CD4-positive, alpha-beta T cell (primary cell): ENCODE results near the gene LSR. TPM values are rescaled to one million over a fixed set of nuclear protein-coding genes. Genes with fewer than 3 reads are reported as not detected.
A peak's percentile ranks its signal among the peaks of the same experiment; 100 is the strongest.

ENCODE experiments used
- ATAC-seq: fragments of 200-7000 bp; cut with Tn5 transposase; one replicate; pipeline ENCODE4 v1.10.0; 2022; ENCODE audit warnings: mild to moderate bottlenecking; ENCODE audit not compliant: poor library complexity
- CTCF ChIA-PET: fragments of 350-600 bp; sonication (Branson Sonifier 250); formaldehyde crosslinking; loops from one replicate; lab custom pipeline; 2021; ENCODE audit warnings: antibody characterized with exemption, inconsistent platforms; lab: Charles Lee
- POLR2A ChIA-PET: fragments of 350-600 bp; sonication (Branson Sonifier 250); formaldehyde crosslinking; loops from one replicate; lab custom pipeline; 2021; ENCODE audit warnings: antibody characterized with exemption, inconsistent platforms; lab: Charles Lee
- DNase-seq, 14 experiments: peaks; one replicate each; pipeline ENCODE4 v3.0.0-alpha.2; 2013 to 2020; ENCODE audit warnings: mixed read lengths in 2 of 14
- H3K27ac ChIP-seq, 2 donors: one replicate each; pipeline versions ENCODE4 v1.5.1 to v1.7.0; 2013; ENCODE audit warnings: low read length in 2 of 2, low read depth in 1 of 2, mild to moderate bottlenecking in 1 of 2
- H3K27me3 ChIP-seq, 2 experiments: 1 replicate in 1 of 2; 2 replicates in 1 of 2; pipeline versions ENCODE4 v1.6.1 to v1.7.0; 2013; ENCODE audit warnings: low read length in 2 of 2, control low read depth in 1 of 2, mild to moderate bottlenecking in 1 of 2, moderate library complexity in 1 of 2; ENCODE audit not compliant: insufficient read depth in 2 of 2, control insufficient read depth in 1 of 2
- H3K36me3 ChIP-seq: one replicate; pipeline ENCODE4 v1.6.1; 2013; ENCODE audit warnings: low read length, control low read depth; ENCODE audit not compliant: insufficient read depth
- H3K4me1 ChIP-seq: one replicate; pipeline ENCODE4 v1.6.1; 2013; ENCODE audit warnings: low read length, control low read depth; ENCODE audit not compliant: insufficient read depth
- H3K4me3 ChIP-seq: one replicate; pipeline ENCODE4 v1.5.1; 2013; ENCODE audit warnings: mild to moderate bottlenecking, low read length, moderate library complexity
- H3K9me3 ChIP-seq, 2 experiments: 1 replicate in 1 of 2; 2 replicates in 1 of 2; pipeline versions ENCODE4 v1.6.1 to v1.7.0; 2013; ENCODE audit warnings: low read length in 2 of 2, mild to moderate bottlenecking in 2 of 2, control low read depth in 1 of 2, moderate library complexity in 1 of 2; ENCODE audit not compliant: control insufficient read depth in 1 of 2, insufficient read depth in 1 of 2
- H3K27ac Mint-ChIP-seq: one replicate; pipeline ENCODE4 v1.8.0; 2020; ENCODE audit warnings: mixed read lengths
- H3K27me3 Mint-ChIP-seq: one replicate; pipeline ENCODE4 v1.8.0; 2021; ENCODE audit warnings: mixed read lengths
- H3K36me3 Mint-ChIP-seq: one replicate; pipeline ENCODE4 v1.8.0; 2021; ENCODE audit warnings: low read depth, mixed read lengths
- H3K4me1 Mint-ChIP-seq: one replicate; pipeline ENCODE4 v1.8.0; 2021; ENCODE audit warnings: low read depth, mixed read lengths
- H3K4me3 Mint-ChIP-seq: one replicate; pipeline ENCODE4 v1.8.0; 2020; ENCODE audit warnings: mild to moderate bottlenecking, mixed read lengths
- H3K9me3 Mint-ChIP-seq: one replicate; pipeline ENCODE4 v1.8.0; 2020; ENCODE audit warnings: mixed read lengths
- CTCF ChIP-seq: fragments of 200-600 bp; IDR thresholded peaks from one replicate; pipeline ENCODE4 v1.8.0; 2022; ENCODE audit warnings: antibody characterized with exemption, mild to moderate bottlenecking
- intact Hi-C, 2 experiments: fragments of 100-400 bp; cut with DNase I in 1 of 2; cut with micrococcal nuclease in 1 of 2; formaldehyde crosslinking; loops; one replicate each; pipeline versions ENCODE4 v1.15.1 to v1.9.0; 2023 to 2025; cut with DNase I, micrococcal nuclease
- total RNA-seq, 174 experiments: library from RNA in 2 of 174; stranded (reverse) in 2 of 174; gene quantifications; one replicate each; pipeline ENCODE4 v1.2.3 and lab custom pipeline; 2021 to 2026

Gene LSR
- total RNA-seq, 2 experiments from 2014 or later: 45.0 to 47.9 TPM

GRCh38 chr19:35260694-35261304 is 12.0 kb downstream of the LSR start:
- no peak overlapping the region for H3K27ac ChIP-seq

GRCh38 chr19:35261356-35262100 is 12.7 kb downstream of the LSR start:
- Mint-ChIP-seq H3K4me3 (no peak overlapping the region), H3K4me1 (peaks cover 34% of the 10 kb centered on the region), H3K27me3 (no peaks in the 10 kb centered on the region), H3K36me3 (peaks cover 21% of the 10 kb centered on the region), H3K27ac (peak overlapping the region; percentile 27), H3K9me3 (no peaks in the 10 kb centered on the region)
- TF ChIP-seq CTCF: no peak
- Histone ChIP-seq H3K27me3 (no peaks in the 10 kb centered on the region), H3K4me1 (peaks cover 37% of the 10 kb centered on the region), H3K4me3 (no peak overlapping the region), H3K27ac (no peak overlapping the region), H3K36me3 (peaks cover 12% of the 10 kb centered on the region), H3K9me3 (no peaks in the 10 kb centered on the region)
- intact Hi-C loops: loop anchor here (10.0 kb wide), 2 partner anchors 47 to 453 kb away; partner anchors contain the start of gene KMT2B (in 1 of the 2)
- ChIA-PET CTCF (no interaction called here), POLR2A (interaction anchor here (1.0 to 1.1 kb wide), 2 partner anchors 49 to 50 kb away, joined by 3 read pairs; no protein-coding TSS in a partner anchor)
- ATAC-seq (no peak), DNase-seq (peak in 1 of 14 experiments; percentile 31)

More at GRCh38 chr19:35260694-35261304, 12.0 kb downstream of the LSR start:
- Histone ChIP-seq H3K9me3 (no peaks in the 10 kb centered on the region), H3K27me3 (no peaks in the 10 kb centered on the region), H3K4me3 (no peak overlapping the region), H3K36me3 (peaks cover 8% of the 10 kb centered on the region), H3K4me1 (peaks cover 30% of the 10 kb centered on the region)
- Mint-ChIP-seq H3K4me1 (peaks cover 29% of the 10 kb centered on the region), H3K9me3 (no peaks in the 10 kb centered on the region), H3K27me3 (no peaks in the 10 kb centered on the region), H3K36me3 (peaks cover 14% of the 10 kb centered on the region), H3K4me3 (no peak overlapping the region), H3K27ac (peak overlapping the region; percentile 27)
- CTCF ChIA-PET: interaction anchor here (1.4 kb wide), 1 partner anchor 107 kb away, joined by 4 read pairs; the partner anchor contains the start of gene FXYD5
- POLR2A ChIA-PET: interaction anchor here (1.0 to 1.1 kb wide), 2 partner anchors 49 to 50 kb away, joined by 3 read pairs; no protein-coding TSS in a partner anchor
- no peak for TF ChIP-seq CTCF
- ATAC-seq: no peak
- intact Hi-C loops: loop anchor here (10.0 kb wide), 2 partner anchors 46 to 454 kb away; partner anchors contain the start of gene KMT2B (in 1 of the 2)
- peak in 1 of 14 experiments; percentile 32 for DNase-seq

DNA sequence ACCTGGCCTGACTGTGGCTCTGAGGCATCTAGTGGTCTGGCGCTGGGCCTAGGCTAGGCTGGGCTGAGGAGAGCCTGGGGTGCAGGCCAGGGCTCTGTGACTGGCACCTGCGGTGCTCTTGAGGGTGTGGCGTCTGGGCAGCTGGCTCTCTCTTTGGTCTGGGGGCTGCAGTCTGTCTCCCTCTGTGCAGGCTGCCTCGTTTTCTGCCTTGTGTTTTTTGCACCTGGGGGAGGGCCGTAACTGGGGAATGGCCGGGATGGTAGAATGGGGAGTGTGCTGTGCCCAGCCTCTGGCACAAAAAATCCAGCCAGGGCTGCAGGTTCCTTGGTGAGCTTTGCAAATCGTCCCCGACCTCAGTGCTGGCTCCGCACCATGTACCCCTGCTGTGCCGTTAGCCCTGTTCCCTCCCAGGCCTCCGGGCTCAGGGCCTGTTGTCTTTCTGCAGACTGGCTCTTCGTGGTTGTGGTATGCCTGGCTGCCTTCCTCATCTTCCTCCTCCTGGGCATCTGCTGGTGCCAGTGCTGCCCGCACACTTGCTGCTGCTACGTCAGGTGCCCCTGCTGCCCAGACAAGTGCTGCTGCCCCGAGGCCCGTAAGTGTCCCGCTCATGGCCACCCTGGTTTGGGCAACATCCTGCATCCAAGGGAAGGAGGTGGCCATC is 13.4 kb downstream of the LSR start:
- intact Hi-C loops: loop anchor here (10.0 kb wide), 2 partner anchors 47 to 453 kb away; partner anchors contain the start of gene KMT2B (in 1 of the 2)
- Mint-ChIP-seq H3K27ac (no peak overlapping the region), H3K36me3 (peaks cover 24% of the 10 kb centered on the region), H3K27me3 (no peaks in the 10 kb centered on the region), H3K9me3 (no peaks in the 10 kb centered on the region), H3K4me3 (no peak overlapping the region), H3K4me1 (peaks cover 29% of the 10 kb centered on the region)
- Histone ChIP-seq H3K27me3 (no peaks in the 10 kb centered on the region), H3K9me3 (no peaks in the 10 kb centered on the region), H3K4me3 (no peak overlapping the region), H3K27ac (no peak overlapping the region), H3K36me3 (peaks cover 14% of the 10 kb centered on the region), H3K4me1 (peaks cover 41% of the 10 kb centered on the region)
- TF ChIP-seq CTCF: no peak
- ATAC-seq: no peak
- ChIA-PET CTCF (no interaction called here), POLR2A (no interaction called here)
- peak in 1 of 14 experiments; percentile 33 for DNase-seq
